ENCODE results near the gene ARHGAP29.
"Not testable (repeated sequence)": the region's sequence is repeated elsewhere in the genome, so short reads cannot be mapped to it uniquely, and the experiment has no call there.

The ARHGAP29 gene

DNA sequence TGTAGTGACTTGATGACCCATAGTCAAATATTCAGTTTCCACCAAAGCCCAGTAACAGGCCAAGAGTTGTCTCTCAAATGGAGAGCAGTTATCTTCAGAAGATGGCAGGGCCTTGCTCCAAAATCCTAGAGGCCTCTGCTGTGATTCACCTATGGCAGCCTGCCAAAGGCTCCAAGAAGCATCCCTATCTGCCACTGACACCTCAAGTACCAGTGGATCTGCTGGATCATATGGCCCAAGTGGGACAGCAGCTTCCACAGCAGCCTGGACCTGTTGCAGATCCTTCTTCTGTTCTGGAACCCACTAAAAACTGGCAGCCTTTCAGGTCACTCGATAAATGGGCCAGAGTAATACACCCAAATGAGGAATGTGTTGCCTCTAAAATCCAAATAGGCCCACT is 73.3 kb downstream of the ARHGAP29 start:
- not testable (repeated sequence) for DNase-seq

GRCh38 chr1:94163249-94163648 is 74.1 kb downstream of the ARHGAP29 start:
- not testable (repeated sequence) for DNase-seq

DNA sequence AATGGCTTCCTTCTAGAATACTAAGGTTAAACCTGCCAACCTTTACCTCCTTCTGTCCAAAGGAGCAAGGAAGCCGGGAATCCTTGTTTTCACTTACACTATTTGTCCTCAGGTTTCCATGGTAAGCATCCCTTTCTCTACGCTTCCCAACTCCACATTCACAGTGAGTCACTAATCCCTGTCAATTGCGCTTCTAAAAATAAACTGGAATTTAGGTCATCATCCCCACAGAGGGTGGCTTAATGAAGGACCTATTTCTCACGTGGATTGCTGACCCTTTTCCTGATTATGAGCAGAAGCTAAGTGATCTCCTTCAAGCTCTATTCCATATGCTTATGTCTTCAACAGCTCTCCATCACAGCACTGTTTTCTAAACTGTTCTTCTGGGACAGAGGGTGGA is 76.6 kb downstream of the ARHGAP29 start:
- no peak for DNase-seq

GRCh38 chr1:94156096-94156625 is 81.2 kb downstream of the ARHGAP29 start:
- no peak for DNase-seq

- DNase-seq, result no peak
Measured at GRCh38 chr1:94154989-94155388, 82.4 kb downstream of the ARHGAP29 start.

- no peak for DNase-seq
Measured at GRCh38 chr1:94153133-94153532, 84.3 kb downstream of the ARHGAP29 start.

GRCh38 chr1:94149166-94149565 is 88.2 kb downstream of the ARHGAP29 start:
- DNase-seq, result not testable (repeated sequence)

GRCh38 chr1:94146273-94146672 is 91.1 kb downstream of the ARHGAP29 start:
- no peak for DNase-seq

GRCh38 chr1:94144836-94145235 is 92.5 kb downstream of the ARHGAP29 start:
- no peak for DNase-seq

DNA sequence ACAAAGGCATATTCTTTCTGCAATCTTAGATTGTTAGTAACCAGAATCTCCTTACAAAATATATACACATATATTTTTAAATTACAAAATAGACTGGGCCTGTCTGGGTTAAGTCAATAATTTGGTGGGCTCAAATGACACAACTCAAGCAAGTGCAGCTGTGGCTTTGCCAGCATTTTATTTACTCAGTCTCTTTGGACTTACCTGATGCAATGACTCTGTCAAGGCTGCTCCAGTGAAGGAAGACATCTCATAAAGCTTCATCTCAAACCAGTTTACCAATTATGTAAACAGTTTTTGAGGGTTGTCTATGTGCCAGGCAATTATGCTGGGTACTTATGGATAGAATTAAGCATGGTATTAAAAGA is 93.6 kb downstream of the ARHGAP29 start:
- DNase-seq, result no peak

- DNase-seq, result no peak
Measured at GRCh38 chr1:94143173-94143808, 94.1 kb downstream of the ARHGAP29 start.

- DNase-seq, result no peak
Measured at GRCh38 chr1:94142583-94142982, 94.8 kb downstream of the ARHGAP29 start.

DNA sequence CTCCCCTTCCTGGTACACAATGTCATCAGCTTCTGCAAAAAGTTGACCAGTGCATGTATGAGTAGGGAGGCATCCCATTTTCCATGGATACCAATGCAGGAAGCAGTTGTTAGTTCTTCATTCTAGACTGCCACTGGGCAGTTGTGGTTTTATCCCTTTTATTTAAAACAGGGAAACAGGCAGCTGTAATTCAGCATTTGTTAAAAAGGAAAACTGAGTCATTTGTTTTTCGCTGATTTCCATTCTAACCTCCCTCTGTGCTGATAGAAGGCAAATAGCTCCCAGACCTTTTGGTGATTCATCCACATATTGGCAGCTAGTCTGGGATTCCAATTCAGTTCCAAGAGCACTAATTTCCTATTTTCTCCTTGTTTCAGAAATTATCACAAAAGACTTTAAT is 95.4 kb downstream of the ARHGAP29 start:
- no peak for DNase-seq

GRCh38 chr1:94132111-94132510 is 105.3 kb downstream of the ARHGAP29 start:
- DNase-seq, result no peak

DNA sequence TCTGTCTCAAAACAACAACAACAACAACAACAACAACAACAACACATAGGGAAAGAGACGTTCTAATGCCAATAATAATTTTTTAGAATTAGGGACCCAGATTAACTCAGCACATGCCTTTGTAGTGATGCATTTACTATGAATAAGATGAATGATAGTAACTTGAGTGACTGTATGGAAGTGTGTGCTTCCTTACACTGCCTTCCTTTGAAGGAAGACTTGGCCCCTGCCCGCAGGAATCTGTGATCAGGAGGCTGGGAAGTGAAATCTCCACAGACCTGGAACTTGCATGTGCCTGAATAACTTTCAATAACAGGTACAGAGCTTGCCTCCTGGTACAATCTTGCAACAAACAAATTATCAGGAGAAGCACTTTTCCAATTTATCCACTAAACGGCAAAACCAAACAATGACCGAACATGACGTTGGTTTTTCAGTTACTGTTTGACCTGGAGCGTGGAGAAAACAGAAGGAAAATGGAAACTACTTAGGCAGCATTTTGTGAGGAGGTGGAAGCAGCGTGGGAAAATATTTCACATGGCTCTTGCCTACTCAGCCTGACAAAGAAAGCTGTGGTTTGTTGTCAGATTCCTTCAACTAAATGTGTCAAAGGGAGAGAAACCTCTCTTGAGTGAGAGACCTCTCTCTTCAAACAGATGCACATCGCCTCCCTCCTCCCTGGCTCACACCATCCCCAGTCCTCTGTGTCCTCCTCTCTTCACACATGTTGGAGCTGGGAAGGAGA is 106.4 kb downstream of the ARHGAP29 start:
- DNase-seq, result no peak

GRCh38 chr1:94126651-94127050 is 110.7 kb downstream of the ARHGAP29 start:
- DNase-seq, result no peak

DNA sequence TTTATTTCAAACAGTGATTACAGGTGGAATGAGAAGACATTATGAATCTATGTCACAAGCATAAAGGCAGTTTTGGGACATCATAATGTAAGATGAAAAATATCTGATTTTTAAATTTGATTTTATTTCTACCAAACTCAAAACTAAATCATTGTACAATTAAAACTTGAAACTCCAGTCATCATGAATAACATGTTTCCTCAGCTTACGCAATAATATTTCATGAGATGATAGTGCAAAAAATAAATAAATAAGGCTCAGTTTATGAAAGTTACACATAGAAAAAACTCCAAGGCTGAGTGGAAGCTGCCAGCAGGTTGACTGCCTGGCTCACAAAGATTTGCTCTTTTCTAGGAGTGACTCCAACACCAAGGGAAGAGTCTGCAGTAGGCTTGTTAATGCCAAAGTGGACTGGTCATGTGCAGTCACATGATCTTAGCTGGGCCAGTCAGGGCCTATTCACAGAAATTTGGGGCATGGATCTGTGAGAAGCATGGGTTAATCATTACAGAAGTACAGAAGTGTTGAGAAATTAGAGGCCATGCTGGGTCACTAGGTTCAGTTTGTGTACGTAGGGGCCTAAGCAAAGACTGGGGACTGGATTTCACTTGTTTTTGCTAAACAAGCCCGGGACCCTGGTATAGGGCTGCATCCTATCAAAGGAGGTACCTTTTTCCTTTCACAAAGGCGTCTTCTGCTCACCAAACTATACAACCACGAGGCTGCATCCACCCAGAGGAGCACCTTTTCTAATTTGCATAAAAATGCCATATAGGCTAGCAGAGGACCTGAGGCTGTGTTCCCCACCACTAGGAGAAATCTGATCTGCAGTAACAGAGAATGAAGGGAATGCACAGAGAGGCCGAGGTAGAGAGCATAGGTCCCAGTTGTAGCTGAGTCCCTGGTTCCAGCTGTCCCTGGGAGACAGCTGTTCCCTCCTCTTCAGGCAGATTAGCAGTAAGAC is 111.6 kb downstream of the ARHGAP29 start:
- DNase-seq, result no peak

GRCh38 chr1:94124538-94124937 is 112.8 kb downstream of the ARHGAP29 start:
- no peak for DNase-seq

GRCh38 chr1:94122201-94122970 is 115.0 kb downstream of the ARHGAP29 start:
- no peak for DNase-seq
